ENCODE data around the gene CDK2.
A peak's percentile ranks its signal among the peaks of the same experiment; 100 is the strongest.
"Not testable (repeated sequence)": the region's sequence is repeated elsewhere in the genome, so short reads cannot be mapped to it uniquely, and the experiment has no call there.

The CDK2 gene

GRCh38 chr12:55966408-55967281, at the start of gene CDK2:
Gene CDK2, plus strand, starts transcription at chr12:55966830. Its CDS starts 179 bp downstream, at chr12:55967009.
- no peak for TF ChIP-seq ZFX (IDR thresholded peaks at IDR 0.05; ENCODE audit: borderline replicate concordance)
- TF ChIP-seq, protein P1, sequence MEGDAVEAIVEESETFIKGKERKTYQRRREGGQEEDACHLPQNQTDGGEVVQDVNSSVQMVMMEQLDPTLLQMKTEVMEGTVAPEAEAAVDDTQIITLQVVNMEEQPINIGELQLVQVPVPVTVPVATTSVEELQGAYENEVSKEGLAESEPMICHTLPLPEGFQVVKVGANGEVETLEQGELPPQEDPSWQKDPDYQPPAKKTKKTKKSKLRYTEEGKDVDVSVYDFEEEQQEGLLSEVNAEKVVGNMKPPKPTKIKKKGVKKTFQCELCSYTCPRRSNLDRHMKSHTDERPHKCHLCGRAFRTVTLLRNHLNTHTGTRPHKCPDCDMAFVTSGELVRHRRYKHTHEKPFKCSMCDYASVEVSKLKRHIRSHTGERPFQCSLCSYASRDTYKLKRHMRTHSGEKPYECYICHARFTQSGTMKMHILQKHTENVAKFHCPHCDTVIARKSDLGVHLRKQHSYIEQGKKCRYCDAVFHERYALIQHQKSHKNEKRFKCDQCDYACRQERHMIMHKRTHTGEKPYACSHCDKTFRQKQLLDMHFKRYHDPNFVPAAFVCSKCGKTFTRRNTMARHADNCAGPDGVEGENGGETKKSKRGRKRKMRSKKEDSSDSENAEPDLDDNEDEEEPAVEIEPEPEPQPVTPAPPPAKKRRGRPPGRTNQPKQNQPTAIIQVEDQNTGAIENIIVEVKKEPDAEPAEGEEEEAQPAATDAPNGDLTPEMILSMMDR (IDR thresholded peaks at IDR 0.05), result no peak

GRCh38 chr12:55919032-55919431, 47.6 kb upstream of the CDK2 start:
- peak overlapping the region; percentile 38 for H3K27ac ChIP-seq

More at GRCh38 chr12:55966408-55967281, at the start of gene CDK2:
- peak within 1 kb of the TSS; percentile 79 for H3K27ac ChIP-seq

- H3K27ac ChIP-seq, result 0 out of 2 replicates have a peak overlapping the region, but pooled peaks have one; percentile 38
- no peak for TF ChIP-seq ZFX (IDR thresholded peaks at IDR 0.05; ENCODE audit: borderline replicate concordance)
- TF ChIP-seq, protein P1 (IDR thresholded peaks at IDR 0.05), result no peak
These were observed 44.5 kb upstream of the CDK2 start for GRCh38 chr12:55922126-55922525.

DNA sequence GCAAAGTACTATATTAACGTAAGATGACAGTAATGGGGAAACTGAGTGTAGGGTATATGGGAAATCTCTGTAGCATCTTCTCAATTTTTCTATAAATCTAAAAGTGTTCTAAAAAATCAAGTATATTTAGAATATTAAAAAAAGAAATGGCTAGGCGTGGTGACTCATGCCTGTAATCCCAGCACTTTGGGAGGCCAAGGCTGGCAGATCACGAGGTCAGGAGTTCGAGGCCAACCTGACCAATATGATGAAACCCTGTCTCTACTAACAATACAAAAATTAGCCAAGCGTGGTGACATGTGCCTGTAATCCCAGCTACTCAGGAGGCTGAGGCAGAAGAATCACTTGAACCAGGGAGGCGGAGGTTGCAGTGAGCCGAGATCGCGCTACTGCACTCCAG, 43.0 kb upstream of the CDK2 start:
- H3K27ac ChIP-seq, result not testable (repeated sequence)

DNA sequence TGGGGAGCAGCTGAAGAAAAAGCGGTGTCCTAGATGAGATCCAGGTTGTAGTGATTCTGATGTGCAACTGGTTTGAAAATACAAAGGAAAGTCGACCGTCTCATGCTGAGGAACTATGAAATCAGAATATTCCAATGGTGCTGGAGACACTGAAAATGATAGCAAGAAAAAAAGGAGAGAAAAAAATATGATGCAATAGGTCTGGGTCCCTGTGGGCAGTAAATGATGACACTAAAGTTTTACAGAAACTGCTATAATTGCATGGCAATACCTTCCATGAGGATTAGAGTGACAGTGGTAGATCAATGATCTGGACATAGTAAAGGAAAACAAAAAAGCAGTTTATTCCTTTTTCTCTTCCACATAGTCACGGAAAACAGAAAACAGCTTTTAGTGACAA, 41.3 kb upstream of the CDK2 start:
- no peak for TF ChIP-seq ZFX (IDR thresholded peaks at IDR 0.05; ENCODE audit: borderline replicate concordance)
- TF ChIP-seq, protein P1 (IDR thresholded peaks at IDR 0.05), result no peak
- H3K27ac ChIP-seq, result peak overlapping the region; percentile 100

DNA sequence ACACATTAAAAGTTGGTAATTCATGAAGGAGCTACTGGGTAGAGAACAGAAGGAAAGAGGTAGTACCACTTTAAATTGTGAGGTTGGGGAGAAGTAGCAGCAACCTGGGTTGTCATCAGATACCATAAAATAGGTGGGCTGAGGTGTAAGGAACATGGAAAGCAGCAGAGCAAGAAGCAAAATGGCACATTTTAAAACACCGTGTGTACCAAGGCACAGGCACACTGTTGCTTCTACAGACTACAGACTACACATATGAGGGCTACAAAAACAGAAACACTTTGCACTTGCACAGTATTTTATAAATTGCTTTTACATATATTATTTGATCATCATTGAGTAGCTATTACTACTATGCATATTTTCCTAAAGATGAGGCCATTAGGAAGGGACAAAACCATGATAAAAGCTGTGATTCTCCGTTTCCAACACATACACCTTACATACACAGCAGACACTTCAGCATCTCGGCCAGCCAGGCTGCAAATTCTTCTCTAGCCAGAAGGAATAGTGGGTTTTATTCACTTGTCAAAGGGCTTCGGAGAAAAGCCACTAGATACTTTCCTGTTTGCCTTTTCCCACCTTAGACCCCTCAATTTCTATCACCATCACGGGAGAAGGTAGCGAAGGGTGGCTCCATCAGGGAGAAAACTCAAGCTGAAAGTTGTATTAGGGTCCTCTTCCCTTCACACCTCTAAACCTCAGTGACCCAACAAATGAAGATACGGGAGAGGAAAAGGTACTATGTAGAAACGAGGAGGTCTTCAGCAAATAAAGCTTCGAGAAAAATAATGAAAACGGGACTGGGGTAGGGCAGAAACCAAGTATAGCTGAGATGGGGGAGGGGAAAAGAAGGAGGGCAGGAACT, 40.5 kb upstream of the CDK2 start:
- peak overlapping the region; percentile 100 for H3K27ac ChIP-seq
- no peak for TF ChIP-seq ZFX (IDR thresholded peaks at IDR 0.05; ENCODE audit: borderline replicate concordance)
- TF ChIP-seq, protein P1 (IDR thresholded peaks at IDR 0.05), result no peak

DNA sequence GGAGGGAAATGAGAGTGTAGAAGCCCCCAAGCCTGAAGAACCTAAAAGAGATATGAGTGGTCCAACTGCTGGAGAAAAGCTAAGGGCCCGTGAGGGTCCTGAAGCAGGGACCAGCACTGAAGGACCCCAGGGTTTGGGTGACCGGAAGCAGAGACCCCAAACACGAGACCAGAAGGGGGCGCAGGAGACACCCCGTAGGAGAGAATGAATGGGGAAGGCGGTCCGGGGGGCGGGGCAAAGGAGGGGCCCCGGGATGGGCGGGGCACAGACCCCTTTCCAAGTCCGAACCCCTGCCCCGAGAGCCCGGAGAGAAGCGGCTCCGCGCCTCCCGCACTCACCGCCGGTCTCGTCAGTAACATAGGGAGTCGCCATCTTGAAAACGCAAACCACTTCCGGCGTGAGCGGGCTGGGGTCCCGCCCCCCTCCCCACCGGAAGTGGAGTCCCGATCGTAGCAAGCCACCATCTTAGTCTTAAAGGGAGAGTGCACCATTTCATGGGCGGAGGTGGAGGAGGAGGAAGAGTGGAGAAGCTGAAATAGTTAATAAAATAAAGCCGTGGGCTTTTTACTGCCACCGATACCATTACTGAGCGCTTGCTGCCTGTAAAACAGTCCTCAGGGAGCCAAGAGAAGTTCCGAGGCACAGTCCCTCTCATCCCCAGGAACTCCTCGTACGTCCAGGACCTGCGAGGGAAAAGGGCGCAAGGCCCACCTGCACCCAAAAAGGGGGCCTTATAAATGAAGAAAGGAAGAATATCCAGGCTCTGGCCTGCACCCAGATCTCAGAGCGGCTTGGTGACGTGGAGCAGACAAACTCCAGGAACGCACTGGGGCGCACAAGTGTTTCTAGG, 39.7 kb upstream of the CDK2 start:
- H3K27ac ChIP-seq, result peak overlapping the region; percentile 100
- no peak for TF ChIP-seq ZFX (IDR thresholded peaks at IDR 0.05; ENCODE audit: borderline replicate concordance)
- TF ChIP-seq, protein P1 (IDR thresholded peaks at IDR 0.05), result peak; percentile 98

Data from 22Rv1 (cell line).